SK-N-SH (cell line): ENCODE measurements around the gene SH3TC1. TPM values are rescaled to one million over a fixed set of nuclear protein-coding genes. Genes with fewer than 3 reads are reported as not detected.

Source experiments
- CTCF ChIA-PET: fragments of 300-600, 350-600 bp; formaldehyde crosslinking; extraction: SDS; loops from one replicate; lab custom pipeline; 2021; lab: Yijun Ruan, JAX
- POLR2A ChIA-PET: fragments of 350-600 bp; sonication (Branson Sonifier 250); formaldehyde crosslinking; extraction: SDS; loops from one replicate; lab custom pipeline; 2020; ENCODE audit warnings: antibody characterized with exemption, inconsistent platforms; lab: Yijun Ruan, JAX
- DNase-seq: peaks from one replicate; pipeline ENCODE4 v3.0.0; 2012
- H2AFZ ChIP-seq: fragments of 200-600 bp; sonication (generic); 2 replicates; pipeline ENCODE4 v1.8.1; 2016; ENCODE audit warnings: antibody characterized with exemption, mild to moderate bottlenecking, low read depth
- H3F3A ChIP-seq: fragments of 200-600 bp; sonication (generic); replicated peaks from 2 replicates; pipeline ENCODE3; 2016; ENCODE audit warnings: antibody characterized with exemption, mild to moderate bottlenecking; ENCODE audit not compliant: insufficient read depth
- H3K27ac ChIP-seq, 2 experiments: fragments of 200-500 bp in 1 of 2; fragments of 200-600 bp in 1 of 2; sonication (Bioruptor generic) in 1 of 2; sonication (generic), shearing (Covaris generic) in 1 of 2; 2 replicates each; pipeline versions ENCODE4 v1.5.1 to v1.6.1; 2014 to 2016; ENCODE audit warnings: low read depth in 2 of 2, inconsistent platforms in 1 of 2, low read length in 1 of 2, mild to moderate bottlenecking in 1 of 2, mixed read lengths in 1 of 2
- H3K27me3 ChIP-seq: fragments of 200-600 bp; sonication (generic), shearing (Covaris generic); 2 replicates; pipeline ENCODE4 v1.6.1; 2016; ENCODE audit warnings: mixed run types; ENCODE audit not compliant: insufficient read depth
- H3K36me3 ChIP-seq, 2 experiments: fragments of 200-500 bp in 1 of 2; fragments of 200-600 bp in 1 of 2; sonication (Bioruptor generic) in 1 of 2; sonication (generic) in 1 of 2; replicated peaks in 1 of 2; 2 replicates each; pipeline versions ENCODE3 to v1.5.1; 2014 to 2016; ENCODE audit warnings: low read length in 1 of 2, mild to moderate bottlenecking in 1 of 2; ENCODE audit not compliant: insufficient read depth in 2 of 2, control insufficient read depth in 1 of 2
- H3K4me1 ChIP-seq, 2 experiments: fragments of 200-500 bp in 1 of 2; fragments of 200-600 bp in 1 of 2; sonication (Bioruptor generic) in 1 of 2; sonication (generic), shearing (Covaris generic) in 1 of 2; 2 replicates each; pipeline versions ENCODE4 v1.5.1 to v1.6.1; 2014 to 2016; ENCODE audit warnings: low read depth in 1 of 2, low read length in 1 of 2, mixed run types in 1 of 2; ENCODE audit not compliant: insufficient read depth in 2 of 2, control insufficient read depth in 1 of 2
- H3K4me2 ChIP-seq: fragments of 200-600 bp; sonication (generic), shearing (Covaris generic); 2 replicates; pipeline ENCODE4 v1.6.1; 2017; ENCODE audit warnings: mixed run types
- H3K4me3 ChIP-seq, 2 experiments: fragments of 200-500 bp in 1 of 2; fragments of 200-600 bp in 1 of 2; sonication (Bioruptor generic) in 1 of 2; sonication (generic), shearing (Covaris generic) in 1 of 2; 2 replicates each; pipeline versions ENCODE4 v1.5.1 to v1.8.1; 2014 to 2016; ENCODE audit warnings: low read depth in 2 of 2, inconsistent platforms in 1 of 2, low read length in 1 of 2, mild to moderate bottlenecking in 1 of 2, mixed read lengths in 1 of 2, moderate library complexity in 1 of 2
- H3K79me2 ChIP-seq: fragments of 200-600 bp; sonication (generic); 2 replicates; pipeline ENCODE4 v1.8.1; 2017; ENCODE audit warnings: mild to moderate bottlenecking; ENCODE audit not compliant: insufficient read depth
- H3K9ac ChIP-seq: fragments of 200-600 bp; sonication (generic); 2 replicates; pipeline ENCODE4 v1.6.1; 2017; ENCODE audit warnings: mixed run types
- H3K9me2 ChIP-seq: fragments of 200-600 bp; sonication (generic); 2 replicates; pipeline ENCODE4 v1.6.1; 2017; ENCODE audit warnings: mixed run types
- H3K9me3 ChIP-seq: fragments of 200-600 bp; sonication (generic); 2 replicates; pipeline ENCODE4 v1.6.1; 2017; ENCODE audit warnings: mixed run types, mild to moderate bottlenecking, moderate library complexity
- H4K20me1 ChIP-seq: fragments of 200-600 bp; sonication (generic); 2 replicates; pipeline ENCODE4 v1.6.1; 2017; ENCODE audit warnings: mild to moderate bottlenecking, mixed run types; ENCODE audit not compliant: insufficient read depth
- FOXM1 ChIP-seq: IDR thresholded peaks from 2 replicates; pipeline ENCODE4 v1.4.0; 2012; ENCODE audit warnings: low read depth, mild to moderate bottlenecking
- GABPA ChIP-seq: IDR thresholded peaks from 2 replicates; pipeline ENCODE4 v1.4.0; 2012; ENCODE audit warnings: low read depth, mild to moderate bottlenecking
- JUND ChIP-seq: IDR thresholded peaks from 2 replicates; pipeline ENCODE4 v1.4.0; 2012
- MAX ChIP-seq: IDR thresholded peaks from 2 replicates; pipeline ENCODE4 v1.4.0; 2012; ENCODE audit warnings: low read depth
- PBX3 ChIP-seq: IDR thresholded peaks from 2 replicates; pipeline ENCODE4; 2012
- RAD21 ChIP-seq: IDR thresholded peaks from 2 replicates; pipeline ENCODE4 v1.6.1; 2012; ENCODE audit warnings: mild to moderate bottlenecking, low read length
- REST ChIP-seq: IDR thresholded peaks from 2 replicates; pipeline ENCODE4 v1.6.1; 2012; ENCODE audit warnings: mild to moderate bottlenecking, low read depth, low read length, moderate library complexity
- RFX5 ChIP-seq: IDR thresholded peaks from 2 replicates; pipeline ENCODE4 v1.6.1; 2012; ENCODE audit warnings: mild to moderate bottlenecking, improper control_type of control experiment, low read length
- RXRA ChIP-seq: IDR thresholded peaks from 2 replicates; pipeline ENCODE4 v1.4.0; 2012; ENCODE audit warnings: low read depth, mild to moderate bottlenecking, borderline replicate concordance
- TCF12 ChIP-seq: IDR thresholded peaks from 2 replicates; pipeline ENCODE4 v1.4.0; 2012
- USF2 ChIP-seq: fragments of 150-350 bp; IDR thresholded peaks from 2 replicates; pipeline ENCODE4 v1.6.1; 2017; ENCODE audit warnings: antibody characterized with exemption, low read length, low read depth, borderline replicate concordance
- YY1 ChIP-seq: IDR thresholded peaks from 2 replicates; pipeline ENCODE4 v1.4.0; 2012; ENCODE audit warnings: low read depth, mild to moderate bottlenecking
- WGBS: methylation state at CpG from one replicate; pipeline ENCODE4 v1.1.6; 2017; ENCODE audit warnings: low lambda C conversion rate; 5-methylcytosine and 5-hydroxymethylcytosine counted together
- polyA plus RNA-seq, 3 experiments: library from polyadenylated mRNA; depleted of rRNA; stranded (reverse); fragments of >200 nt; gene quantifications; 2 replicates each; pipeline ENCODE4 v1.2.3, GENCODE V29; 2012

The SH3TC1 gene
- polyA plus RNA-seq, 1 of the 3 experiments (the other 2 are of a cell fraction), result 2.7 TPM

GRCh38 chr4:8235686-8236085 lies 36.6 kb downstream of the SH3TC1 start:
- Histone ChIP-seq H3K9me2 (no peaks in the 10 kb centered on the region), H3K27ac (no peak overlapping the region), H3K4me3 (no peak overlapping the region), H2AFZ (no peak overlapping the region), H3K79me2 (no peaks in the 10 kb centered on the region), H3K4me2 (no peak overlapping the region), H4K20me1 (no peaks in the 10 kb centered on the region), H3K27me3 (no peaks in the 10 kb centered on the region), H3K4me1 (peaks cover 0 to 12% of the 10 kb centered on the region in 2 experiments; a peak in 1 of 4 replicates), H3K9ac (no peak overlapping the region), H3F3A (no peaks in the 10 kb centered on the region), H3K36me3 (no peaks in the 10 kb centered on the region), H3K9me3 (no peaks in the 10 kb centered on the region)
- CTCF ChIA-PET, result interaction anchor here (0.7 to 5.2 kb wide), 7 partner anchors 9 to 175 kb away, joined by 3 to 45 read pairs (median 5); no protein-coding TSS in a partner anchor
- TF ChIP-seq RXRA (no peak), REST (no peak), MAX (no peak), JUND (no peak), FOXM1 (no peak), RAD21 (no peak), PBX3 (no peak), GABPA (no peak), RFX5 (no peak), YY1 (no peak), TCF12 (no peak), USF2 (no peak)
- DNase-seq, result no peak
- 50% methylated on average over 1 of the region's 12 CpGs for WGBS
- POLR2A ChIA-PET, result interaction anchor here (1.0 kb wide), 1 partner anchor 9 kb away, joined by 3 read pairs; no protein-coding TSS in a partner anchor
